Stimulated activated CD8-positive, alpha-beta memory T cell treated with anti-CD3 and anti-CD28 coated beads, Interleukin-12 subunit alpha, Interleukin-12 subunit beta, amount 100 ng/mL, for 1 hour (primary cell): ENCODE measurements around the gene KDM2B.

Experiments used
- DNase-seq: peaks from one replicate; pipeline ENCODE4 v3.0.0-alpha.2; 2020; ENCODE audit warnings: low read depth

The KDM2B gene

DNA sequence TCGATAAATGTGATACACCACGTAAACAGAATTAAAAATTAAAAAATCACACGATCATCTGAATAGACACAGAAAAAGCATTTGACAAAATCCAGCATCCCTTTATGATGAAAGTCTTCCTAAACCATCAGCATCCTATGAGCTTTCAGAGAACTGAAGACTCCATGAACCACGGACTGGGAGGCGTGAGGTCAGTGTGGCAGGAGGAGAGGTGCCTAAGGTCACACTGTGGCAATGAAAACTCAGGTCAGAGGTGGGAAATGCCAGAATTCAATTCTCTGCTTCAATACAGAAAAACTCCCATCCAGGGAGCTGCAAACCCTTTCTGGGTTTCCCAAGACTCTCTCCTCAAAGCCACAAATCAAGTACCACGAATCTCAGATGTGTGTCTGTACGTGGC is 51.6 kb downstream of the KDM2B start:
- DNase-seq, result no peak

DNA sequence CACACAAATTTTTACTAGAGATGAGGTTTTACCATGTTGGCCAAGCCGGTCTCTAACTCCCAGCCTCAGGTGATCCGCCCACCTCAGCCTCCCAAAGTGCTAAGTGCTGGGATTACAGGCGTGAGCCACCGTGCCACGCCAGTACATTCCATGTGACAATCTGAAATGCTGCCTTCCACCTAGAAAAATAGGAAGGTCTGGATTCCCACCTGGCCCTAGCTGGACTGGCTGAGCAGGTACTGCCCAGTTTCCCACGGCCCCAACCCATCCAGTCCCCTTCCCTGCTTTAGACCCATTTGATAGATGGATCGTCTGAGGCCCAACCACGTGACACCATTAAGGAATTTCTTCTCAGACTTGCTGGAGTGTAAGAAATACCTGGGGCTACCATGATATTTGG is 55.4 kb downstream of the KDM2B start:
- DNase-seq, result no peak

DNA sequence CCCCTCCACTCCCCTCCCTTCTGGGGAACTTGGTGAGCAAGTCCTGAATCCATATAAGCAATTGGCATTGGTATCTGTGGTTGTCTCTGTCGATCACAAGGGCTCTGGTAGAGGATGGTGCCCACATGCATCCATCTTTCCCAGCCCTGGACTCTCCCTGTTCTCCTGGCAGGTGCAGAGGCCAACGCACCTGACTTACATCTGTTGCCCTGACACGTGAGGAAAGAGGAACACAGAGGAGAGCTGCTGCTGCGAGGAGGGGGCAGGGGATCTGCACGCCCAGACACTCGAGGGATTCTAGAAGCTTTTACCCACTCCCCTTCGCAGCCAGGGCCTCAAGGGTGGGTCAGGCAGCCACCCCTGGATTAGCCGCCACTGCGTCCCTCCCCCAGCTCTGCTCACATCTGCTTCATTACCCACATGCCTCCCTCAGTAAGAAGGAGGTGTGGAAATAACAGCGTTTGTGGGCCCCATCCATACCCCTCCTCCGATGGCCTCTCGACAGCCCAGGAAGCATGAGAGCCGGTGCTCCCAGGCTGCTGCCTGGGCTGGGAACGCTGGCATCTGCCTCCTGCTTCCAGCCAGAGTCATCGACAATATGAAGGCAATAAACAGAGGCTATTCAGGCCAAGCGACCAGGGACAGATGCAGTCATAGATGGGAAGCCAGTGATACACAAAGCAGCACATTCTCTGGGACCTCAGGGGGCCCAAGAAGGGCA is 56.5 kb downstream of the KDM2B start:
- DNase-seq, result no peak

- no peak for DNase-seq
Observed at GRCh38 chr12:121523741-121524140, 57.1 kb downstream of the KDM2B start.

- DNase-seq, result no peak
Observed at GRCh38 chr12:121522971-121523370, 57.9 kb downstream of the KDM2B start.

DNA sequence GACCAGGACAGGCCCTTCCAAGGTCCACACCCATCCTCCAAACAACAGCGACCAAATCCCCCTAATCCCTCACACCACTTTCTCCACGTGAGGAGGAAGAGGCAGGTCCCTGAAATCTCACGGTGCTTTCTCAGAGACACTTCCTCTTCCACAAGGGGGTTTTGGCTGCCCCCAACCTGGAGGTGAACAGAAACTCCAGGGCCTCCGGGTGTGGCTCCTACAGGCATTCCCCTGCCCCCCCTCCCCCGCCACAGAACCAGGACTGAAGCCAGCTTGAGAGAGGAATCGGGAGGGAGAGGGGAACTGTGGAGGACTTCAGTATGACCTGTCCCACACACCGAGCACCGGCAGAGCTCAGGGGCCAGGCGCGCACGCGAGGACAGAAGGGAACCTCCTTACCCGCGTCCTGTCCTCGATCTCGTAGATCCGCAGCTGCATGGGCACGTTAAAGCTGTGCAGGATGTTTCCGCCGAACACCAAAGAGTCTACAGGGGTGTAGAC is 60.2 kb downstream of the KDM2B start:
- DNase-seq, result no peak

DNA sequence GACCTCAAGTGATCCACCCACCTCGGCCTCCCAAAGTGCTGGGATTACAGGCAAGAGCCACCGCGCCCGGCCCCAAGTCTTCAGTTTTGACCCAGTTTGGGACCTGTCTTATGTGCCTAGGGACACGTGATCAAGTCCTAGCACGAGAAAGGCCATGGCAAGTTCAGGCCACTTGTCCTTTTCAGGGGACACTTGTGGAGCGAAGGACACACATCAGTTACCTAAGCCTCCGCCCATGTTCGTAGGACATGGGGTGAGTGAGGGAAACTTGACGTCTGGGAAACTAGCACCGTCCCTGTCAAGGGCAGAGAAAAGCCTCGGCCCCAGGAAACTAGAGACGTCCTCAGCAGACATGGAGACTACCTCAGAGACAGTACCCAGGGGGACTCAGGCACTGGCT is 60.7 kb downstream of the KDM2B start:
- DNase-seq, result no peak

- DNase-seq, result no peak
Observed at GRCh38 chr12:121519227-121519626, 61.6 kb downstream of the KDM2B start.

GRCh38 chr12:121518656-121519055 is 62.2 kb downstream of the KDM2B start:
- DNase-seq, result no peak

DNA sequence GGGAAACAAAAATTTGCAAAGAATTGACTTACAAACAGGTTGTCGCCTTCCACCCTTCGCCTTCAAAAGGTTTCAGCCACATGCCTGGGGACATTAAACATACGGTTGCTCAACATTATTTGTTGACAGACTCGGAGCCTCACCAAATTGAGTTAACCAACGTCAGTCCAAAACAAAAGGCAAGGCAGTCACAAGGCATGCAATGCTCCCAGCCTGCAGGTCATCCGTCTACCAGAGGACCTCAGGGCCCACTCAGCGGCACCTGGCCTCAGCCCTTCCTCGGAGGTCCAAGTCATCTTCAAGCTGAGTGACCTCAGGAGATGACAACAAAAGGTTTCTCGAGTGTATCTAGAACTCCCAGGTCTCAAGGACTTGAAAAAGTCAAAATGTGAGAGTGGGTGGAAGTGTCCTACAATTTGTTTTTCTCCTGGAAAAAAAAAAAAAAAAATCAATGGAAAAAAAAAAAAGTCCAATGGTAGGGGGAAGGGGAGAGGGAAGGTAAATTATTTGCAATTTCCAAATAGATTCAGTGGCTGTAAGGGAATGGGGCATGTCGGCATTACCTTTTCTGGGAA is 64.3 kb downstream of the KDM2B start:
- DNase-seq, result no peak

DNA sequence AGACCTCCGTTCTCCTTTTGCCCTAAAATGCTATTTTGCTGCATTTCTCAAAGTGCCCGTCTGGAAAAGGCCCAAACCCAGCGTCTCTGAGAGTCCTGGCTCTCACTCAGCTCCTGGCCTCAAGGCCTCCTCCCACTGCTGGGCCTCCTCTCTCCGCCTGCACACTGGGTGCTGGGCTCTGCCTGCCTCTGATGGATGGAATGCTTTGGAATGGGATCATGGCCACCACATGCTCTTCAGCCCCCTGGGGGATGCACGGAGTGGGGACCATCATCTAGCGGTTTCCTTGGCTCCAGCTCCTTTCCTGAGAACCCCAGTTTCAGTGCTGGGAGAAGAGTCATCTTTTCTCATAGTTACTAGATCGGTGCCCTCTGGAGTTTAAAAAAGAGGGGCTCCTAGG is 65.2 kb downstream of the KDM2B start:
- DNase-seq, result no peak

- DNase-seq, result no peak
Observed at GRCh38 chr12:121514184-121514742, 66.6 kb downstream of the KDM2B start.

GRCh38 chr12:121513464-121514183 is 67.2 kb downstream of the KDM2B start:
- no peak for DNase-seq

GRCh38 chr12:121512561-121512960 is 68.3 kb downstream of the KDM2B start:
- DNase-seq, result no peak

DNA sequence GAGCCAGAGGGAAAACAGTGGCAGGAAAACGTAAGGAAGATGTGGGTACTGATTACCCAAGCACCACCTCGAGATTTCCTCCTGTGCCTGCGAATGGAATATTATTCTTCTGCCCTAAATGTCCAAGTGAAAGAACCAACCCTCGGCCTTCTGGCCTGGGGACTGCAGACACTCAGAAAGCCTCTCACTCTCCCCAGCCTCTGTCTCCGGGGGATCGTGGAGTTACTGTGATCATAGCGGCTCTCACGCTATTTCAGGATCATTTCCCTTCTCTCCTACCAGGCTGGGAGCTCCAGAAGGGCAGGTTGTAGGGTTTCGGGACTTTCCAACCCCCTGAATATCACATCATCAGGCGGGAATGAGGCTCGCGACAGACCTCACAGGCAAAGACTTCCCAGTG is 68.9 kb downstream of the KDM2B start:
- no peak for DNase-seq

DNA sequence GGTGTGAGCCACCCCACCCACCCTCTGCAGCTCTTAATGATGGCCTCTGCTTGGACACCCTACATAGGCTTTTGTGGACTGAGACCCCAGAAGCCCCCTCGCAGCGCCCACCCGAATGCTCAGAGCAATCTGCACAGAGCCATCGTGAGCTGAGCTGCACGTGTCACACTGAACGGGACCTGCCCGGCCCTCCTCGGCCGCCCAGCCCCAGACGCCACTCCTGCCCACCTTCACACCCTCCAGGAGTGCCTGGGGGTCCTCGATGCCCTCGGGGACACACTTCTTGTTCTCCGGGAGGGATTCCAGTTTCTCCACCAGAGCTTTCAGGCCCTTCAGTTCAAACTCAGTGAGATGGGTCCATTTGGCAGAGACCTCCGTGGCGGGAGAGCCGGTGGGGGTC is 71.5 kb downstream of the KDM2B start:
- DNase-seq, result no peak

- no peak for DNase-seq
Observed at GRCh38 chr12:121508533-121508932, 72.3 kb downstream of the KDM2B start.

- DNase-seq, result no peak
Observed at GRCh38 chr12:121507984-121508383, 72.8 kb downstream of the KDM2B start.

- no peak for DNase-seq
Observed at GRCh38 chr12:121507245-121507644, 73.6 kb downstream of the KDM2B start.

GRCh38 chr12:121505513-121505912 is 75.3 kb downstream of the KDM2B start:
- no peak for DNase-seq

DNA sequence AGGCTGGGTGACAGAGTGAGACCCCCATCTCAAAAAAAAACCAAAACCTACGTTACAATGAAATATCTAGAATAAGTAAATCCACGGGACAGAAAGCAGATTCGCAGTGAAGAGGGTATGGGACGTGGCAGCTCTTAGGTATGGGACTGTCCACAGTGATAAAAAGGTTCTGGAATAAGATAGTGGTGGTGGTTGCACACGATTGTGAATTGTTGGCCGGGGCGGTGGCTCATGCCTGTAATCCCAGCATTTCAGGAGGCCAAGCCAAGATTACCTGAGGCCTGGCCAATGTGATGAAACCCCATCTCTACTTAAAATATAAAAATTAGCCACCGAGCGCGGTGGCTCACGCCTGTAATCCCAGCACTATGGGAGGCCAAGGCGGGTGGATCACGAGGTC is 76.3 kb downstream of the KDM2B start:
- DNase-seq, result no peak

- DNase-seq, result no peak
Observed at GRCh38 chr12:121503395-121503794, 77.4 kb downstream of the KDM2B start.

- DNase-seq, result no peak
Observed at GRCh38 chr12:121501946-121502345, 78.9 kb downstream of the KDM2B start.
